ENCODE results near the gene PTPN21.

DNA sequence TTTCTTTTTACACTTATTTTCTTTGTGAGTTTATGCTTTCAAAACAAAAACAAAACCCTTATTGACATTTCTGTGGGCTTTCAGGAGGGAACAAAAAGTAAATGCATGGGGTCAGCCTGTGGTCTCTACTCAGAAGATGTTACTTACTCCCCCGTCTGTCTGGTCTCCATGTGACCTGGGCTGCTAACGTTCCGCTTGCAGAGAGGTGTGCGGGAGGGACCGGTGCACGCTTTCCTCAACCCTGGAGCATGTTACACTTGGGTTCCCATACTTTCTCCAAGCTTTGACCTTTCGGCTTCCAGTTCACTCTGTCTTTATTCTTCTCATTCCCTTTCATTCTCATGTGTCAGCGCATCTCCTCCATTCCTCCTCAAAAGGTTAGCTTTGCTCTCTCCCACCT lies 44.5 kb upstream of the PTPN21 start:
- TF ChIP-seq CTCF (IDR thresholded peaks at IDR 0.05) (no peak), POLR2A (IDR thresholded peaks at IDR 0.05) (no peak), POLR2AphosphoS5 (IDR thresholded peaks at IDR 0.05) (no peak), EP300 (IDR thresholded peaks at IDR 0.05) (no peak)

All from stomach (tissue), 4 donors.